A549 (cell line): ENCODE data around the gene TSPO. TPM values are rescaled to one million over a fixed set of nuclear protein-coding genes. Genes with fewer than 3 reads are reported as not detected.

Experiments used
- ATAC-seq, 2 experiments: fragments of 200-7000 bp in 1 of 2; fragments of >200 bp in 1 of 2; cut with Nextera tagmentation in 1 of 2; cut with Tn5 transposase in 1 of 2; 3 replicates each; pipeline versions ENCODE4 v1.8.0 to v1.9.1; 2018 to 2020; ENCODE audit warnings: mild to moderate bottlenecking in 1 of 2, moderate library complexity in 1 of 2
- CTCF ChIA-PET: fragments of 300-600 bp; sonication (Branson Sonifier 250); formaldehyde crosslinking; extraction: SDS; loops from one replicate; lab custom pipeline; 2021; ENCODE audit warnings: antibody characterized with exemption, inconsistent platforms; lab: Yijun Ruan, JAX
- POLR2A ChIA-PET: fragments of 350-600 bp; formaldehyde crosslinking; extraction: SDS; loops from one replicate; lab custom pipeline; 2021; ENCODE audit warnings: antibody characterized with exemption, inconsistent platforms; lab: Yijun Ruan, JAX
- DNase-seq, 2 experiments: peaks; one replicate each; pipeline versions ENCODE4 v3.0.0 to v3.0.0-alpha.2; 2011 to 2016; ENCODE audit warnings: low read depth in 1 of 2, low spot score in 1 of 2
- FAIRE-seq: peaks from 2 replicates; lab custom pipeline; 2011; peaks lifted over from hg19 to GRCh38; lab: Jason Lieb, UNC
- H3K27ac ChIP-seq, 2 experiments: fragments of >200 bp; sonication (Bioruptor Twin); formaldehyde crosslinking; 3 replicates each; pipeline ENCODE4 v1.5.1; 2016 to 2017
- H3K4me1 ChIP-seq: fragments of >200 bp; sonication (Bioruptor Twin); formaldehyde crosslinking; 3 replicates; pipeline ENCODE4 v1.6.1; 2016
- H3K4me2 ChIP-seq: fragments of >200 bp; sonication (Bioruptor Twin); formaldehyde crosslinking; 3 replicates; pipeline ENCODE4 v1.6.1; 2016
- H3K4me3 ChIP-seq: fragments of >200 bp; sonication (Bioruptor Twin); formaldehyde crosslinking; 3 replicates; pipeline ENCODE4 v1.5.1; 2016
- H3K9me3 ChIP-seq: fragments of >200 bp; sonication (Bioruptor Twin); formaldehyde crosslinking; 3 replicates; pipeline ENCODE4 v1.6.1; 2016
- ATOH8 ChIP-seq: fragments of 250-450 bp; sonication (Bioruptor Pico); IDR thresholded peaks from 2 replicates; pipeline ENCODE4 v1.5.0; 2020; ENCODE audit warnings: low read depth, mild to moderate bottlenecking, moderate library complexity
- BCL3 ChIP-seq: fragments of >200 bp; sonication (Bioruptor Twin); formaldehyde crosslinking; IDR thresholded peaks from 3 replicates; pipeline ENCODE4 v1.6.1; 2016
- CHD4 ChIP-seq: fragments of 200-600 bp; sonication (generic); IDR thresholded peaks from 2 replicates; pipeline ENCODE4 v1.6.1; 2016; ENCODE audit warnings: antibody characterized with exemption, mild to moderate bottlenecking, borderline replicate concordance
- E2F6 ChIP-seq: IDR thresholded peaks from 2 replicates; pipeline ENCODE4 v1.6.1; 2012; ENCODE audit warnings: low read depth, borderline replicate concordance
- EHF ChIP-seq: fragments of 250-450 bp; sonication (Bioruptor Pico); IDR thresholded peaks from 2 replicates; pipeline ENCODE4 v1.5.0; 2020; ENCODE audit warnings: mild to moderate bottlenecking
- ELK1 ChIP-seq: fragments of 150-350 bp; IDR thresholded peaks from 2 replicates; pipeline ENCODE4 v1.6.1; 2014; ENCODE audit warnings: low read depth, mild to moderate bottlenecking, low read length
- EP300 ChIP-seq, 2 experiments: fragments of >200 bp; sonication (Bioruptor Twin); formaldehyde crosslinking; IDR thresholded peaks; 2 replicates in 1 of 2; 3 replicates in 1 of 2; pipeline ENCODE4 v1.6.1; 2016 to 2017
- FOSB ChIP-seq: fragments of 250-450 bp; sonication (Bioruptor Pico); IDR thresholded peaks from 2 replicates; pipeline ENCODE4 v1.5.0; 2020; ENCODE audit warnings: mild to moderate bottlenecking, moderate library complexity
- FOXS1 ChIP-seq: fragments of 250-450 bp; sonication (Bioruptor Pico); IDR thresholded peaks from 2 replicates; pipeline ENCODE4 v1.5.0; 2020; ENCODE audit warnings: mild to moderate bottlenecking, moderate library complexity
- HEYL ChIP-seq: fragments of 250-450 bp; sonication (Bioruptor Pico); IDR thresholded peaks from 2 replicates; pipeline ENCODE4 v1.8.0; 2021; ENCODE audit warnings: mild to moderate bottlenecking, moderate library complexity
- HMGXB4 ChIP-seq: fragments of 250-450 bp; sonication (Bioruptor Pico); IDR thresholded peaks from 2 replicates; pipeline ENCODE4 v1.5.0; 2021; ENCODE audit warnings: mild to moderate bottlenecking, moderate library complexity, borderline replicate concordance
- HOXB13 ChIP-seq: fragments of 250-450 bp; sonication (Bioruptor Pico); IDR thresholded peaks from 2 replicates; pipeline ENCODE4 v1.5.0; 2020; ENCODE audit warnings: low read depth, mild to moderate bottlenecking, moderate library complexity
- JUN ChIP-seq, 2 experiments: fragments of >200 bp; sonication (Bioruptor Twin); formaldehyde crosslinking; IDR thresholded peaks; 2 replicates in 1 of 2; 3 replicates in 1 of 2; pipeline ENCODE4 v1.6.1; 2016 to 2017
- JUNB ChIP-seq: fragments of >200 bp; sonication (Bioruptor Twin); formaldehyde crosslinking; IDR thresholded peaks from 2 replicates; pipeline ENCODE4 v1.6.1; 2016
- KDM5A ChIP-seq: fragments of 200-600 bp; sonication (generic); IDR thresholded peaks from 2 replicates; pipeline ENCODE4 v1.6.1; 2016; ENCODE audit warnings: antibody characterized with exemption, mild to moderate bottlenecking
- MAZ ChIP-seq: fragments of 150-350 bp; IDR thresholded peaks from 2 replicates; pipeline ENCODE4 v1.6.1; 2014; ENCODE audit warnings: antibody characterized with exemption, low read depth, low read length, borderline replicate concordance
- MYC ChIP-seq: IDR thresholded peaks from 2 replicates; pipeline ENCODE4 v1.6.1; 2012; ENCODE audit warnings: mild to moderate bottlenecking, inconsistent platforms, low read length, improper control_type of control experiment, borderline replicate concordance
- PHF8 ChIP-seq: fragments of 200-600 bp; sonication (generic); IDR thresholded peaks from 2 replicates; pipeline ENCODE4 v1.6.1; 2016; ENCODE audit warnings: low read depth, mild to moderate bottlenecking, antibody characterized with exemption, moderate library complexity, borderline replicate concordance
- RAD21 ChIP-seq, 2 experiments: fragments of >200 bp in 1 of 2; sonication (Bioruptor Twin) in 1 of 2; formaldehyde crosslinking in 1 of 2; IDR thresholded peaks in 1 of 2; conservative IDR thresholded peaks in 1 of 2; 2 replicates in 1 of 2; 3 replicates in 1 of 2; pipeline ENCODE4 v1.6.1; 2012 to 2018; ENCODE audit warnings: inconsistent platforms in 1 of 2
- ZC3H11A ChIP-seq: fragments of 450-650 bp; IDR thresholded peaks from 2 replicates; pipeline ENCODE4 v1.6.1; 2014; ENCODE audit warnings: antibody characterized with exemption, mild to moderate bottlenecking
- ZNF302 ChIP-seq: fragments of 250-450 bp; sonication (Bioruptor Pico); IDR thresholded peaks from 2 replicates; pipeline ENCODE4 v1.9.0; 2021; ENCODE audit warnings: inconsistent platforms, mild to moderate bottlenecking, moderate library complexity
- ZSCAN20 ChIP-seq: fragments of 250-450 bp; sonication (Bioruptor Pico); IDR thresholded peaks from 2 replicates; pipeline ENCODE4 v1.8.0; 2022; ENCODE audit warnings: mild to moderate bottlenecking, moderate library complexity
- WGBS: methylation state at CpG from one replicate; pipeline ENCODE4 v1.1.6; 2017; ENCODE audit errors: missing lambda C conversion rate; 5-methylcytosine and 5-hydroxymethylcytosine counted together
- polyA plus RNA-seq, 4 experiments: library from polyadenylated mRNA; depleted of rRNA in 3 of 4; stranded (reverse); fragments of >200 nt; fragmentation: RNase III in 1 of 4; extraction: RNeasy Plus Mini Kit Qiagen cat#74134 plus additional on column Dnase treatment in 1 of 4; gene quantifications; 2 replicates in 3 of 4; 3 replicates in 1 of 4; pipeline ENCODE4 v1.2.3, GENCODE V29; 2011 to 2017

TSPO gene
- polyA plus RNA-seq, 2 of the 4 experiments (the other 2 are of a cell fraction), result 43.2 to 94.4 TPM

GRCh38 chr22:43127166-43127908, 24.0 kb upstream of the TSPO start (continued):
- TF ChIP-seq ELK1, result no peak

- CTCF ChIA-PET, result interaction anchor here (0.6 to 2.5 kb wide), 5 partner anchors 8 to 507 kb away, joined by 3 to 11 read pairs (median 3); no protein-coding TSS in a partner anchor
- ATAC-seq (no peak), FAIRE-seq (no peak), DNase-seq (no peak)
- H3K4me1 ChIP-seq, result peaks cover 22% of the 10 kb centered on the region
- POLR2A ChIA-PET, result interaction anchor here (0.9 kb wide), 1 partner anchor 23 kb away, joined by 4 read pairs; the partner anchor contains the start of gene TSPO
- no peaks in the 10 kb centered on the region for H3K9me3 ChIP-seq
- no peak overlapping the region for H3K4me3 ChIP-seq
- no peak for TF ChIP-seq JUN (IDR thresholded peaks at IDR 0.05)
- TF ChIP-seq HMGXB4, result no peak
- TF ChIP-seq CHD4, result no peak
- no peak for TF ChIP-seq ZSCAN20 (CRISPR knock-in tag)
- WGBS, result 87% methylated on average over 10 of the region's 13 CpGs
- no peak overlapping the region; a peak in 1 of 6 replicates for H3K27ac ChIP-seq
- no peak overlapping the region for H3K4me2 ChIP-seq
Measured at GRCh38 chr22:43128116-43128515, 23.2 kb upstream of the TSPO start.

GRCh38 chr22:43128928-43129424, 22.4 kb upstream of the TSPO start:
- H3K27ac ChIP-seq, result no peak overlapping the region
- H3K4me3 ChIP-seq, result no peak overlapping the region
- H3K4me2 ChIP-seq, result no peak overlapping the region
- H3K4me1 ChIP-seq, result peaks cover 22% of the 10 kb centered on the region
- DNase-seq, result no peak
- TF ChIP-seq MYC (no peak), ZSCAN20 (CRISPR knock-in tag) (no peak), FOSB (CRISPR knock-in tag) (no peak), FOXS1 (CRISPR knock-in tag) (no peak), KDM5A (no peak), RAD21 (conservative IDR thresholded peaks at IDR 0.05 in 1 of 2, IDR thresholded peaks at IDR 0.05 in 1 of 2) (no peak), HEYL (CRISPR knock-in tag) (no peak), ZNF302 (CRISPR knock-in tag) (no peak), ATOH8 (CRISPR knock-in tag) (no peak), MAZ (no peak), PHF8 (no peak), HOXB13 (CRISPR knock-in tag) (no peak), EP300 (IDR thresholded peaks at IDR 0.05) (no peak), BCL3 (no peak), E2F6 (no peak), EHF (CRISPR knock-in tag) (no peak), ZC3H11A (no peak), JUNB (no peak)
- 69% methylated on average over 13 of the region's 20 CpGs for WGBS
- ATAC-seq, result no peak
- no peak for FAIRE-seq
- POLR2A ChIA-PET, result no interaction called here
- CTCF ChIA-PET, result interaction anchor here (1.6 kb wide), 1 partner anchor 508 kb away, joined by 3 read pairs; no protein-coding TSS in a partner anchor
- H3K9me3 ChIP-seq, result no peaks in the 10 kb centered on the region
